GM23338 (cell line): ENCODE results near the gene LRMDA. TPM values are rescaled to one million over a fixed set of nuclear protein-coding genes. Genes with fewer than 3 reads are reported as not detected.

Source experiments
- JUNB ChIP-seq: IDR thresholded peaks from one replicate; pipeline ENCODE4 v1.6.1; 2016; ENCODE audit warnings: antibody characterized with exemption; ENCODE audit not compliant: unreplicated experiment
- polyA plus RNA-seq: library from polyadenylated mRNA; unstranded; fragments of >200 nt; fragmentation: Nextera tagmentation; extraction: Ambion mirVana; gene quantifications from 2 replicates; pipeline ENCODE4 v1.2.1, GENCODE V29; 2016
- total RNA-seq: library from RNA; depleted of rRNA; stranded (reverse); fragments of >200 nt; shearing (Covaris generic); gene quantifications from 2 replicates; pipeline ENCODE4 v1.2.3, GENCODE V29; 2014
- TF ChIP-seq, protein P1 (sequence below): fragments of 250-450 bp; sonication (Bioruptor Pico); IDR thresholded peaks from 2 replicates; pipeline ENCODE4 v1.5.0; 2020; ENCODE audit warnings: mild to moderate bottlenecking, moderate library complexity
- TF ChIP-seq, protein P2 (sequence below), 2 experiments: fragments of 200-600 bp in 1 of 2; sonication (generic) in 1 of 2; conservative IDR thresholded peaks; 2 replicates each; pipeline versions ENCODE4 v1.5.1 to v1.6.1; 2016 to 2017; ENCODE audit warnings: antibody characterized with exemption in 2 of 2, low read depth in 2 of 2, mild to moderate bottlenecking in 2 of 2, moderate library complexity in 1 of 2
- TF ChIP-seq, protein P3 (sequence below): IDR thresholded peaks from one replicate; pipeline ENCODE4 v1.6.1; 2018; ENCODE audit warnings: antibody characterized with exemption; ENCODE audit not compliant: unreplicated experiment

LRMDA gene
- total and polyA plus RNA-seq, 2 experiments from 2014 or later = 0.90 to 1.8 TPM

DNA sequence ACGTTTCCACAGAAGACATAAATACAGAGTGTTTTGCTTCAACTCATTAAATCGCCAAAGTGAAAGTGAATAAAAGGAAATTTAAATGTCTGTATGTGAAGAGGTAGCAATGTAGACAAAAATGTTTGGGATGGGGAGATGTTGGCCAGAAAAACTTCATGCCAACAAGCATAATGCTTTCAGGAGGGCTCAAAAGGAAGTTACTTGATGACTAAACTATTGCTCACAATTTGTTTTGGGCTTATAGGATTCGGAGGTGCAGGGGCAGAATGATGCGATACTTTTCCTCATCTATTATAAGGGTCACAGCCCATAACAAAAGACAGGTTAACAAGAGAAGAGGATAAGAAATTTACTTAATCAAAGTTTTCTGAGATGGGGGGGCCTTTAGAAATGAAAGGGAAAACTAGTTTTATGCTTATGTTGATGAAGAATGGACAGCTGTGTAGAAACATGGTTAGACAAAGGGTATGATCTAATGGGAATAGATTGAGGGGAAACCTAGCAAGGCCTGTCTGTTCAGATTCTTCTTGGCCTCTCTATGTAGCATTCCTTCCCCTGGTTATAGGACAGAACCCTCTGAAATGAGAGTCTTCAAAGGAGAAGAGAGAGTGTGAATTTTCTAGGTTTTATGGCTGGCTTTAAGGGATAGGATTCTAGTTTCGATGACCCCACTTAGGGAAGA, 898.6 kb downstream of the LRMDA start (continued):
- TF ChIP-seq, protein P1, sequence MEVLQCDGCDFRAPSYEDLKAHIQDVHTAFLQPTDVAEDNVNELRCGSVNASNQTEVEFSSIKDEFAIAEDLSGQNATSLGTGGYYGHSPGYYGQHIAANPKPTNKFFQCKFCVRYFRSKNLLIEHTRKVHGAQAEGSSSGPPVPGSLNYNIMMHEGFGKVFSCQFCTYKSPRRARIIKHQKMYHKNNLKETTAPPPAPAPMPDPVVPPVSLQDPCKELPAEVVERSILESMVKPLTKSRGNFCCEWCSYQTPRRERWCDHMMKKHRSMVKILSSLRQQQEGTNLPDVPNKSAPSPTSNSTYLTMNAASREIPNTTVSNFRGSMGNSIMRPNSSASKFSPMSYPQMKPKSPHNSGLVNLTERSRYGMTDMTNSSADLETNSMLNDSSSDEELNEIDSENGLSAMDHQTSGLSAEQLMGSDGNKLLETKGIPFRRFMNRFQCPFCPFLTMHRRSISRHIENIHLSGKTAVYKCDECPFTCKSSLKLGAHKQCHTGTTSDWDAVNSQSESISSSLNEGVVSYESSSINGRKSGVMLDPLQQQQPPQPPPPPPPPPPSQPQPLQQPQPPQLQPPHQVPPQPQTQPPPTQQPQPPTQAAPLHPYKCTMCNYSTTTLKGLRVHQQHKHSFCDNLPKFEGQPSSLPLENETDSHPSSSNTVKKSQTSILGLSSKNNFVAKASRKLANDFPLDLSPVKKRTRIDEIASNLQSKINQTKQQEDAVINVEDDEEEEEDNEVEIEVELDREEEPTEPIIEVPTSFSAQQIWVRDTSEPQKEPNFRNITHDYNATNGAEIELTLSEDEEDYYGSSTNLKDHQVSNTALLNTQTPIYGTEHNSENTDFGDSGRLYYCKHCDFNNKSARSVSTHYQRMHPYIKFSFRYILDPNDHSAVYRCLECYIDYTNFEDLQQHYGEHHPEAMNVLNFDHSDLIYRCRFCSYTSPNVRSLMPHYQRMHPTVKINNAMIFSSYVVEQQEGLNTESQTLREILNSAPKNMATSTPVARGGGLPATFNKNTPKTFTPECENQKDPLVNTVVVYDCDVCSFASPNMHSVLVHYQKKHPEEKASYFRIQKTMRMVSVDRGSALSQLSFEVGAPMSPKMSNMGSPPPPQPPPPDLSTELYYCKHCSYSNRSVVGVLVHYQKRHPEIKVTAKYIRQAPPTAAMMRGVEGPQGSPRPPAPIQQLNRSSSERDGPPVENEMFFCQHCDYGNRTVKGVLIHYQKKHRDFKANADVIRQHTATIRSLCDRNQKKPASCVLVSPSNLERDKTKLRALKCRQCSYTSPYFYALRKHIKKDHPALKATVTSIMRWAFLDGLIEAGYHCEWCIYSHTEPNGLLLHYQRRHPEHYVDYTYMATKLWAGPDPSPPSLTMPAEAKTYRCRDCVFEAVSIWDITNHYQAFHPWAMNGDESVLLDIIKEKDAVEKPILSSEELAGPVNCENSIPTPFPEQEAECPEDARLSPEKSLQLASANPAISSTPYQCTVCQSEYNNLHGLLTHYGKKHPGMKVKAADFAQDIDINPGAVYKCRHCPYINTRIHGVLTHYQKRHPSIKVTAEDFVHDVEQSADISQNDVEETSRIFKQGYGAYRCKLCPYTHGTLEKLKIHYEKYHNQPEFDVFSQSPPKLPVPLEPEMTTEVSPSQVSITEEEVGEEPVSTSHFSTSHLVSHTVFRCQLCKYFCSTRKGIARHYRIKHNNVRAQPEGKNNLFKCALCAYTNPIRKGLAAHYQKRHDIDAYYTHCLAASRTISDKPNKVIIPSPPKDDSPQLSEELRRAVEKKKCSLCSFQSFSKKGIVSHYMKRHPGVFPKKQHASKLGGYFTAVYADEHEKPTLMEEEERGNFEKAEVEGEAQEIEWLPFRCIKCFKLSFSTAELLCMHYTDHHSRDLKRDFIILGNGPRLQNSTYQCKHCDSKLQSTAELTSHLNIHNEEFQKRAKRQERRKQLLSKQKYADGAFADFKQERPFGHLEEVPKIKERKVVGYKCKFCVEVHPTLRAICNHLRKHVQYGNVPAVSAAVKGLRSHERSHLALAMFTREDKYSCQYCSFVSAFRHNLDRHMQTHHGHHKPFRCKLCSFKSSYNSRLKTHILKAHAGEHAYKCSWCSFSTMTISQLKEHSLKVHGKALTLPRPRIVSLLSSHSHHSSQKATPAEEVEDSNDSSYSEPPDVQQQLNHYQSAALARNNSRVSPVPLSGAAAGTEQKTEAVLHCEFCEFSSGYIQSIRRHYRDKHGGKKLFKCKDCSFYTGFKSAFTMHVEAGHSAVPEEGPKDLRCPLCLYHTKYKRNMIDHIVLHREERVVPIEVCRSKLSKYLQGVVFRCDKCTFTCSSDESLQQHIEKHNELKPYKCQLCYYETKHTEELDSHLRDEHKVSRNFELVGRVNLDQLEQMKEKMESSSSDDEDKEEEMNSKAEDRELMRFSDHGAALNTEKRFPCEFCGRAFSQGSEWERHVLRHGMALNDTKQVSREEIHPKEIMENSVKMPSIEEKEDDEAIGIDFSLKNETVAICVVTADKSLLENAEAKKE (CRISPR knock-in tag) = no peak
- TF ChIP-seq JUNB = no peak
- TF ChIP-seq, protein P2, sequence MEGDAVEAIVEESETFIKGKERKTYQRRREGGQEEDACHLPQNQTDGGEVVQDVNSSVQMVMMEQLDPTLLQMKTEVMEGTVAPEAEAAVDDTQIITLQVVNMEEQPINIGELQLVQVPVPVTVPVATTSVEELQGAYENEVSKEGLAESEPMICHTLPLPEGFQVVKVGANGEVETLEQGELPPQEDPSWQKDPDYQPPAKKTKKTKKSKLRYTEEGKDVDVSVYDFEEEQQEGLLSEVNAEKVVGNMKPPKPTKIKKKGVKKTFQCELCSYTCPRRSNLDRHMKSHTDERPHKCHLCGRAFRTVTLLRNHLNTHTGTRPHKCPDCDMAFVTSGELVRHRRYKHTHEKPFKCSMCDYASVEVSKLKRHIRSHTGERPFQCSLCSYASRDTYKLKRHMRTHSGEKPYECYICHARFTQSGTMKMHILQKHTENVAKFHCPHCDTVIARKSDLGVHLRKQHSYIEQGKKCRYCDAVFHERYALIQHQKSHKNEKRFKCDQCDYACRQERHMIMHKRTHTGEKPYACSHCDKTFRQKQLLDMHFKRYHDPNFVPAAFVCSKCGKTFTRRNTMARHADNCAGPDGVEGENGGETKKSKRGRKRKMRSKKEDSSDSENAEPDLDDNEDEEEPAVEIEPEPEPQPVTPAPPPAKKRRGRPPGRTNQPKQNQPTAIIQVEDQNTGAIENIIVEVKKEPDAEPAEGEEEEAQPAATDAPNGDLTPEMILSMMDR (conservative IDR thresholded peaks at IDR 0.05; ENCODE audit: low read depth in 2 of 2) = no peak
- TF ChIP-seq, protein P3, sequence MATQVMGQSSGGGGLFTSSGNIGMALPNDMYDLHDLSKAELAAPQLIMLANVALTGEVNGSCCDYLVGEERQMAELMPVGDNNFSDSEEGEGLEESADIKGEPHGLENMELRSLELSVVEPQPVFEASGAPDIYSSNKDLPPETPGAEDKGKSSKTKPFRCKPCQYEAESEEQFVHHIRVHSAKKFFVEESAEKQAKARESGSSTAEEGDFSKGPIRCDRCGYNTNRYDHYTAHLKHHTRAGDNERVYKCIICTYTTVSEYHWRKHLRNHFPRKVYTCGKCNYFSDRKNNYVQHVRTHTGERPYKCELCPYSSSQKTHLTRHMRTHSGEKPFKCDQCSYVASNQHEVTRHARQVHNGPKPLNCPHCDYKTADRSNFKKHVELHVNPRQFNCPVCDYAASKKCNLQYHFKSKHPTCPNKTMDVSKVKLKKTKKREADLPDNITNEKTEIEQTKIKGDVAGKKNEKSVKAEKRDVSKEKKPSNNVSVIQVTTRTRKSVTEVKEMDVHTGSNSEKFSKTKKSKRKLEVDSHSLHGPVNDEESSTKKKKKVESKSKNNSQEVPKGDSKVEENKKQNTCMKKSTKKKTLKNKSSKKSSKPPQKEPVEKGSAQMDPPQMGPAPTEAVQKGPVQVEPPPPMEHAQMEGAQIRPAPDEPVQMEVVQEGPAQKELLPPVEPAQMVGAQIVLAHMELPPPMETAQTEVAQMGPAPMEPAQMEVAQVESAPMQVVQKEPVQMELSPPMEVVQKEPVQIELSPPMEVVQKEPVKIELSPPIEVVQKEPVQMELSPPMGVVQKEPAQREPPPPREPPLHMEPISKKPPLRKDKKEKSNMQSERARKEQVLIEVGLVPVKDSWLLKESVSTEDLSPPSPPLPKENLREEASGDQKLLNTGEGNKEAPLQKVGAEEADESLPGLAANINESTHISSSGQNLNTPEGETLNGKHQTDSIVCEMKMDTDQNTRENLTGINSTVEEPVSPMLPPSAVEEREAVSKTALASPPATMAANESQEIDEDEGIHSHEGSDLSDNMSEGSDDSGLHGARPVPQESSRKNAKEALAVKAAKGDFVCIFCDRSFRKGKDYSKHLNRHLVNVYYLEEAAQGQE = no peak
